Measurements from ENCODE around the gene FAXC. TPM values are rescaled to one million over a fixed set of nuclear protein-coding genes. Genes with fewer than 3 reads are reported as not detected.

FAXC gene
- total and polyA plus RNA-seq, 2 of the 13 experiments (the other 11 are each of a cell fraction or from before 2014, with no cell fraction given) = 0.11 to 0.63 TPM

DNA sequence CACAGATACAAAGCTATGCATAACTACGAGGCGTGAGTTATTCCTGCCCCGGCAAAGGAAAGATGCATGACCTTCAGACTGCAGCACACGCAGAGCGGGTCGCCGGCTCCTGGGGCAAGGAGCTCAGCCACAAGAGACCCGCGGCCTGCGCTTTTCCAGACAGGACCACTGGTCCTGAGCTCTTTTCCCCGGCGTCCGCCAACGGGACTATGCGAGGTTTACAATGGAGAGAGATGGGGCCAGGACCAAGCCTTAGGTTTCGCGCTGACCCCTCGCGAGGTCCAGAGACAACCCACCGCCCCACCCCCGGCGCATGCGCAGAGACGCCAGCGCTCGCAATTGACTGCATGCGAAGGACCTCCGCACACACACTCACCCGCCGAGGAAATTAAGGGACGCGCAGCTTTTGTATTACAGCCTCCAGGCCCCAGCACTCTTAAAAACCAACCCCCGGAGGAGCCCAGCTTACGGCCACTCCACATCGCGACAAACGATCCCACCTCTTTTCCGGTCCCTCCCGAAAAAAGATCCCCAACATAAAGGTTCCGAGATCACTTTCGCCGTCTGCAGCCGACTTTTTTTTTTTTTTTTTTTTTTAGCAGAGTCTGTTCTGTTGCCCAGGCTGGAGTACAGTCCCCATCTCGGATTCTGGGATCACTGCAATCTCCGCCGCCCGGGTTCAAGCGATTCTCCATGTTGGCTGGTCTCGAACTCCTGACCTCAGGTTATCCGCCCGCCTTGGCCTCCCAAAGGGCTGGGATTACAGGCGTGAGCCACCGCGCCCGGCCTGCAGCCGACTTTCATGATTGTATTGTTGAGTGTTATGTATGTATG is 44.4 kb upstream of the FAXC start, which contains the start of gene COQ3 (continued):
- TF ChIP-seq, protein P1, sequence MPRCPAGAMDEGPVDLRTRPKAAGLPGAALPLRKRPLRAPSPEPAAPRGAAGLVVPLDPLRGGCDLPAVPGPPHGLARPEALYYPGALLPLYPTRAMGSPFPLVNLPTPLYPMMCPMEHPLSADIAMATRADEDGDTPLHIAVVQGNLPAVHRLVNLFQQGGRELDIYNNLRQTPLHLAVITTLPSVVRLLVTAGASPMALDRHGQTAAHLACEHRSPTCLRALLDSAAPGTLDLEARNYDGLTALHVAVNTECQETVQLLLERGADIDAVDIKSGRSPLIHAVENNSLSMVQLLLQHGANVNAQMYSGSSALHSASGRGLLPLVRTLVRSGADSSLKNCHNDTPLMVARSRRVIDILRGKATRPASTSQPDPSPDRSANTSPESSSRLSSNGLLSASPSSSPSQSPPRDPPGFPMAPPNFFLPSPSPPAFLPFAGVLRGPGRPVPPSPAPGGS (CRISPR knock-in tag; IDR thresholded peaks at IDR 0.05) = no peak; the same call in 1 of the 2 replicates
- TF ChIP-seq, protein P2, sequence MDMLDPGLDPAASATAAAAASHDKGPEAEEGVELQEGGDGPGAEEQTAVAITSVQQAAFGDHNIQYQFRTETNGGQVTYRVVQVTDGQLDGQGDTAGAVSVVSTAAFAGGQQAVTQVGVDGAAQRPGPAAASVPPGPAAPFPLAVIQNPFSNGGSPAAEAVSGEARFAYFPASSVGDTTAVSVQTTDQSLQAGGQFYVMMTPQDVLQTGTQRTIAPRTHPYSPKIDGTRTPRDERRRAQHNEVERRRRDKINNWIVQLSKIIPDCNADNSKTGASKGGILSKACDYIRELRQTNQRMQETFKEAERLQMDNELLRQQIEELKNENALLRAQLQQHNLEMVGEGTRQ (IDR thresholded peaks at IDR 0.05; ENCODE audit: low read depth, low read length) = no peak
- TF ChIP-seq, protein P2 (CRISPR knock-in tag; IDR thresholded peaks at IDR 0.05; ENCODE audit: borderline replicate concordance) = no peak
- TF ChIP-seq, protein P3, sequence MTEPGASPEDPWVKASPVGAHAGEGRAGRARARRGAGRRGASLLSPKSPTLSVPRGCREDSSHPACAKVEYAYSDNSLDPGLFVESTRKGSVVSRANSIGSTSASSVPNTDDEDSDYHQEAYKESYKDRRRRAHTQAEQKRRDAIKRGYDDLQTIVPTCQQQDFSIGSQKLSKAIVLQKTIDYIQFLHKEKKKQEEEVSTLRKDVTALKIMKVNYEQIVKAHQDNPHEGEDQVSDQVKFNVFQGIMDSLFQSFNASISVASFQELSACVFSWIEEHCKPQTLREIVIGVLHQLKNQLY (CRISPR knock-in tag; IDR thresholded peaks at IDR 0.05) = no peak
- TF ChIP-seq ZNF614 (CRISPR knock-in tag; IDR thresholded peaks at IDR 0.05; ENCODE audit: borderline replicate concordance) (peak; percentile 64; the same call in 1 of the 2 replicates), GABPA (IDR thresholded peaks at IDR 0.05; ENCODE audit: low read depth, low read length) (peak; percentile 44), GABPA (CRISPR knock-in tag; IDR thresholded peaks at IDR 0.05; ENCODE audit: low read depth) (peak; percentile 89), MEIS1 (CRISPR knock-in tag; IDR thresholded peaks at IDR 0.05; ENCODE audit: borderline replicate concordance) (peak; percentile 88; the same call in 1 of the 2 replicates), JUND (CRISPR knock-in tag; IDR thresholded peaks at IDR 0.05) (no peak), ZNF205 (CRISPR knock-in tag; IDR thresholded peaks at IDR 0.05) (no peak), ZSCAN12 (CRISPR knock-in tag; IDR thresholded peaks at IDR 0.05) (0 out of 2 replicates have a peak, but pooled peaks have one; percentile 5), PHF8 (CRISPR knock-in tag; IDR thresholded peaks at IDR 0.05) (peak; percentile 86), ZNF383 (CRISPR knock-in tag; IDR thresholded peaks at IDR 0.05; ENCODE audit: borderline replicate concordance) (peak; percentile 69; the same call in 1 of the 2 replicates)
- TF ChIP-seq, protein P4, sequence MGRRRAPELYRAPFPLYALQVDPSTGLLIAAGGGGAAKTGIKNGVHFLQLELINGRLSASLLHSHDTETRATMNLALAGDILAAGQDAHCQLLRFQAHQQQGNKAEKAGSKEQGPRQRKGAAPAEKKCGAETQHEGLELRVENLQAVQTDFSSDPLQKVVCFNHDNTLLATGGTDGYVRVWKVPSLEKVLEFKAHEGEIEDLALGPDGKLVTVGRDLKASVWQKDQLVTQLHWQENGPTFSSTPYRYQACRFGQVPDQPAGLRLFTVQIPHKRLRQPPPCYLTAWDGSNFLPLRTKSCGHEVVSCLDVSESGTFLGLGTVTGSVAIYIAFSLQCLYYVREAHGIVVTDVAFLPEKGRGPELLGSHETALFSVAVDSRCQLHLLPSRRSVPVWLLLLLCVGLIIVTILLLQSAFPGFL (CRISPR knock-in tag; IDR thresholded peaks at IDR 0.05) = no peak
- TF ChIP-seq, protein P5, sequence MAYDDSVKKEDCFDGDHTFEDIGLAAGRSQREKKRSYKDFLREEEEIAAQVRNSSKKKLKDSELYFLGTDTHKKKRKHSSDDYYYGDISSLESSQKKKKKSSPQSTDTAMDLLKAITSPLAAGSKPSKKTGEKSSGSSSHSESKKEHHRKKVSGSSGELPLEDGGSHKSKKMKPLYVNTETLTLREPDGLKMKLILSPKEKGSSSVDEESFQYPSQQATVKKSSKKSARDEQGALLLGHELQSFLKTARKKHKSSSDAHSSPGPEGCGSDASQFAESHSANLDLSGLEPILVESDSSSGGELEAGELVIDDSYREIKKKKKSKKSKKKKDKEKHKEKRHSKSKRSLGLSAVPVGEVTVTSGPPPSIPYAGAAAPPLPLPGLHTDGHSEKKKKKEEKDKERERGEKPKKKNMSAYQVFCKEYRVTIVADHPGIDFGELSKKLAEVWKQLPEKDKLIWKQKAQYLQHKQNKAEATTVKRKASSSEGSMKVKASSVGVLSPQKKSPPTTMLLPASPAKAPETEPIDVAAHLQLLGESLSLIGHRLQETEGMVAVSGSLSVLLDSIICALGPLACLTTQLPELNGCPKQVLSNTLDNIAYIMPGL (CRISPR knock-in tag; IDR thresholded peaks at IDR 0.05; ENCODE audit: borderline replicate concordance in 1 of 2, low read depth in 1 of 2) = peak in 1 of 2 experiments; percentile 79; a peak in 2 of 4 replicates
- TF ChIP-seq, protein P6, sequence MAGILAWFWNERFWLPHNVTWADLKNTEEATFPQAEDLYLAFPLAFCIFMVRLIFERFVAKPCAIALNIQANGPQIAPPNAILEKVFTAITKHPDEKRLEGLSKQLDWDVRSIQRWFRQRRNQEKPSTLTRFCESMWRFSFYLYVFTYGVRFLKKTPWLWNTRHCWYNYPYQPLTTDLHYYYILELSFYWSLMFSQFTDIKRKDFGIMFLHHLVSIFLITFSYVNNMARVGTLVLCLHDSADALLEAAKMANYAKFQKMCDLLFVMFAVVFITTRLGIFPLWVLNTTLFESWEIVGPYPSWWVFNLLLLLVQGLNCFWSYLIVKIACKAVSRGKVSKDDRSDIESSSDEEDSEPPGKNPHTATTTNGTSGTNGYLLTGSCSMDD (CRISPR knock-in tag; IDR thresholded peaks at IDR 0.05) = no peak
- TF ChIP-seq, protein P7, sequence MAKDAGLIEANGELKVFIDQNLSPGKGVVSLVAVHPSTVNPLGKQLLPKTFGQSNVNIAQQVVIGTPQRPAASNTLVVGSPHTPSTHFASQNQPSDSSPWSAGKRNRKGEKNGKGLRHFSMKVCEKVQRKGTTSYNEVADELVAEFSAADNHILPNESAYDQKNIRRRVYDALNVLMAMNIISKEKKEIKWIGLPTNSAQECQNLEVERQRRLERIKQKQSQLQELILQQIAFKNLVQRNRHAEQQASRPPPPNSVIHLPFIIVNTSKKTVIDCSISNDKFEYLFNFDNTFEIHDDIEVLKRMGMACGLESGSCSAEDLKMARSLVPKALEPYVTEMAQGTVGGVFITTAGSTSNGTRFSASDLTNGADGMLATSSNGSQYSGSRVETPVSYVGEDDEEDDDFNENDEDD (CRISPR knock-in tag; IDR thresholded peaks at IDR 0.05; ENCODE audit: borderline replicate concordance) = no peak; the same call in 1 of the 2 replicates
